IgD-negative memory B cell (primary cell): Measurements from ENCODE around the gene DPH3. TPM values are rescaled to one million over a fixed set of nuclear protein-coding genes. Genes with fewer than 3 reads are reported as not detected.

Experiments
- H3K27ac Mint-ChIP-seq, 3 donors: one replicate each; pipeline ENCODE4 v1.8.0; 2020 to 2022; ENCODE audit warnings: mild to moderate bottlenecking in 3 of 3, mixed read lengths in 3 of 3, moderate library complexity in 1 of 3
- H3K27me3 Mint-ChIP-seq: one replicate; pipeline ENCODE4 v1.8.0; 2021; ENCODE audit warnings: mixed read lengths
- H3K36me3 Mint-ChIP-seq: one replicate; pipeline ENCODE4 v1.8.0; 2020; ENCODE audit warnings: mild to moderate bottlenecking, mixed read lengths
- H3K4me1 Mint-ChIP-seq, 3 donors: one replicate each; pipeline ENCODE4 v1.8.0; 2020 to 2022; ENCODE audit warnings: mixed read lengths in 3 of 3, mild to moderate bottlenecking in 1 of 3
- H3K4me3 Mint-ChIP-seq, 4 donors: one replicate each; pipeline ENCODE4 v1.8.0; 2020 to 2022; ENCODE audit warnings: mild to moderate bottlenecking in 4 of 4, mixed read lengths in 4 of 4, moderate library complexity in 3 of 4
- H3K9me3 Mint-ChIP-seq, 3 donors: one replicate each; pipeline ENCODE4 v1.8.0; 2020 to 2021; ENCODE audit warnings: mixed read lengths in 3 of 3, mild to moderate bottlenecking in 1 of 3
- polyA plus RNA-seq: library from polyadenylated mRNA; unstranded; fragments of 300-500 nt; fragmentation: Illumina TruSeq; gene quantifications from one replicate; pipeline ENCODE4 v1.2.3, GENCODE V29; 2021

Gene DPH3
- polyA plus RNA-seq, 1 donor from 2014 or later: 22.7 TPM

DNA sequence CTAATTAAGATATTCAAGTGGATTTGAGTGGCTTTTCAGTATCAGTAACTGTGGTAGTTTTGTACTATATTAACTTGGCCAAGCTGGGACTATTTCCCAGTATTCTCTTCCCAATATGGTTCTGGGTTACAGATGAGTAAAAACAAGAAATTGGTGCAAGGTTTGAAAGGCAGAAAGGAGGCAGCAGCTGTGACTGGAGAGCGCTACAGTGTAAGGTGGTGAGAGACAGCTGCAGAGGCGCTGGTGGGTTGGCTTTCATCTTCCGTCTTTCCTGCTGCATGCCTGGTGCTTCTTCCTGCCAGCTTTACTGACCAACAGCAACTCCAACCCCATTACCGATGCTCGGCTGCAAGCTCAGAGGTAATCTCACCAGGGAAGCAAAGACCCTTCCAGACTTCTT is 9.8 kb downstream of the DPH3 start:
- Mint-ChIP-seq H3K4me1 (peaks cover 7 to 13% (median 11%) of the 10 kb centered on the region in 3 donors), H3K36me3 (peaks cover 2% of the 10 kb centered on the region), H3K9me3 (no peaks in the 10 kb centered on the region), H3K4me3 (no peak overlapping the region), H3K27ac (no peak overlapping the region), H3K27me3 (peaks cover 19% of the 10 kb centered on the region)

DNA sequence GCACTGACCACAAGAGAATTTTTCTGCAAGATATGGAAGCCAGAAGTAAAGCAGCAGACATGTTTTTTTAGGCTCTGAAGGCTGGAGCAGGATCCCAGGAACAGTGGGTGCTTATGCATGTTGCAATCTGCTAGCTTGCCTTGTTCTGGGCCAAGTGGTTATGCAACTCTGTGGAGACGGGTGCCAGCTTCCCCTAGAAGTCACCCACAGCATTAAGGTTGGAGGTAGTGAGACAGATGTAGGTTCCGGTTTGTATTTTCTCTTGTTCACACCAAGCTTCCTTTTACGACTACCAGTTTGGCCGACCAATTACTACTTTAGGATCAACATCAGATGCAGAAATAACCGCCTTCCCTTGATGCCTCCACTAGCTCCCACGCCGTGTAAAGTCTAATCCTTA is 11.1 kb downstream of the DPH3 start:
- H3K36me3 Mint-ChIP-seq: peaks cover 2% of the 10 kb centered on the region
- H3K27ac Mint-ChIP-seq: no peak overlapping the region
- H3K4me3 Mint-ChIP-seq: no peak overlapping the region
- H3K9me3 Mint-ChIP-seq: no peaks in the 10 kb centered on the region
- peaks cover 19% of the 10 kb centered on the region for H3K27me3 Mint-ChIP-seq
- H3K4me1 Mint-ChIP-seq: peaks cover 7 to 13% (median 11%) of the 10 kb centered on the region in 3 donors

DNA sequence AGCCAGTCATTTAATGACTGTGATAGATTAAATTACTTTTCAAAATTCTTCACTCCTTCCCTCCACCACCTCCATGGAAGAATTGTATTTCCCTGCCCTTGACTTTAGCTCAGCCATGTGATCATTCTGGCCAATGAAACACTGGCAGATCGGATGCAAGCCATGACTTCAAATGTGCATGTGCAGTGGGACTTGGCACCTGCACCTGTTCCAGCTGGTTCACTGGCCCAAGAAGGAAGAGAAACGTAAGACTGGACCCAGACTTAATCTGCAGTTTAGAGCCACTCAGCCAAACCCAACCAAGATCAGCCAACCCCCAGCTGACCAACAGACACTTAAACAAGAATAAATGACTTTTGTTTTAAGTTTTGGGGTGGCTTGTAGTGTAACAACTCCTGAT is 11.8 kb downstream of the DPH3 start:
- H3K27me3 Mint-ChIP-seq: peaks cover 24% of the 10 kb centered on the region
- peak overlapping the region in 2 of 4 donors; percentile 11 to 14 for H3K4me3 Mint-ChIP-seq
- H3K27ac Mint-ChIP-seq: no peak overlapping the region
- H3K36me3 Mint-ChIP-seq: peaks cover 2% of the 10 kb centered on the region
- H3K4me1 Mint-ChIP-seq: peaks cover 9 to 15% (median 11%) of the 10 kb centered on the region in 3 donors
- no peaks in the 10 kb centered on the region for H3K9me3 Mint-ChIP-seq

DNA sequence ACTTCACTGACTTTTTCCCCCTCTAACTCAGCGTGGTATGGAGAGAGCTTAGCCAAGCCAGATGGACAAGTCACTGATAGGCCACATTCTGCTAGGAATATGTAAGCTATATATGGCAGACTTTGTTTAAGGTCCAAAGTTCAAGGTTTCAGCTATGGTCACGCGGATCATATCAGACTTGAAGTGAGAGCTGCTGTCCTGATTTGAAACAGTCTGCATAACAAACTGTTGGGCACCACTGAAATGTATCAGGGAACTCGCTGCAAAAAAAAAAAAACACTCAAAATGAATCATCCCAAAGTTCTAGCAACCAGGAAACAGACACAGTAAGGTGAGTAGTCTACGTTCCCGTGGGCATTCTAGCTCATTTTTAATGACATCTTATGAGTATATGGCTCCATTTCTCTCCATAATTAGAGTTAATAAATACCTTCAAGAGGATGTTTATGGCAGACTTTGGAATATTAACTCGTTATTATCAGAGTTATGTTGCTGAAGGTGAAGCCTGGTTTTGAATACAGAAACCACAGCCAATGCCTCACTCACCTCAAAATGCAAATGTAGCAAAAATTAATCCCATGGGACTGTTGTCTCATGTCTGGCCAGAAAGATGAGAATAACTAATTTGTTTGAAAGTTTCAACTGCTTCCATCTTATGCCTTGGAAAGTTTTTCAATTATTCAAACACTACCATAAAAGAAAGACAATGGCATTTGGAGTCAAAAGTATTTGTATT is 12.3 kb downstream of the DPH3 start:
- H3K4me3 Mint-ChIP-seq: peak overlapping the region in 2 of 4 donors; percentile 11 to 14
- H3K36me3 Mint-ChIP-seq: peaks cover 2% of the 10 kb centered on the region
- peaks cover 28% of the 10 kb centered on the region for H3K27me3 Mint-ChIP-seq
- peaks cover 10 to 15% (median 11%) of the 10 kb centered on the region in 3 donors for H3K4me1 Mint-ChIP-seq
- no peaks in the 10 kb centered on the region for H3K9me3 Mint-ChIP-seq
- no peak overlapping the region for H3K27ac Mint-ChIP-seq

DNA sequence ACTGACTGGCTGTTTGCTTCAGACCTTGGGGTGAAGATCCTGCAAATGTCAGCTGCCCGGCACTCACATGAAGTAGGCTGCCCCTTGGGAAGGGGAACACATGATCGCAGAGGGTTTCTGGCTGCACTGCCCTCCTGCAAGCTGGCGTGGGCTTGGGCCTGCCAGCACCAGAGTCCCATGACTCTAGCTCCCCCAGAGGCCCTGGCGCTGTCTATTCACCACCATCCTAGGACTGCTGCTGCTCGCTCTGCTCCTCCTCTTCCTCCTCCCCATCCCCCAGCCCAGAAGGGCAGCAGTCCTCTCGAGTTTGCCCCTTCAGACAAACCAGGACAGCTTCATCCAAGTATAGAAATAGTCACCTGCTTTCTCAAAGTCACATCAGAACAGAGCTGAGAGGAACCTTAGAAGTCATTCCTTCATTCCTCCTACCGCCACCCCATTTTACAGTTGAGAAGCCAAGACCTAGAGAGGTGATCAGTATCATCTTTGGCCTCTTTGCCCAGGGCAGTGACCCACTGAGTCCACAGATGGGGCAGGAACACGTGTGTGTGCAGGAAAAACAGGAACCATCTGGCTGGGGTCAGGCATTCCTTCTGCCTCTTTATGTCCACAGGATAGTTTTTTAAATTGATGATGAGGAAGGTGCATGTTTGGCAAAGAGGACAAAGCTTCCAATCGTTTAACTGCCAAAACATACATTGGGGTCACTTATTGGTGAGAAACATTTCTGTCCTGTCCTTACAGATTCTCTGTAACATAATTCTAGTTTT is 13.2 kb downstream of the DPH3 start:
- Mint-ChIP-seq H3K27me3 (peaks cover 28% of the 10 kb centered on the region), H3K4me1 (peaks cover 10 to 19% (median 11%) of the 10 kb centered on the region in 3 donors), H3K9me3 (no peaks in the 10 kb centered on the region), H3K4me3 (no peak overlapping the region), H3K27ac (no peak overlapping the region), H3K36me3 (peaks cover 2% of the 10 kb centered on the region)

DNA sequence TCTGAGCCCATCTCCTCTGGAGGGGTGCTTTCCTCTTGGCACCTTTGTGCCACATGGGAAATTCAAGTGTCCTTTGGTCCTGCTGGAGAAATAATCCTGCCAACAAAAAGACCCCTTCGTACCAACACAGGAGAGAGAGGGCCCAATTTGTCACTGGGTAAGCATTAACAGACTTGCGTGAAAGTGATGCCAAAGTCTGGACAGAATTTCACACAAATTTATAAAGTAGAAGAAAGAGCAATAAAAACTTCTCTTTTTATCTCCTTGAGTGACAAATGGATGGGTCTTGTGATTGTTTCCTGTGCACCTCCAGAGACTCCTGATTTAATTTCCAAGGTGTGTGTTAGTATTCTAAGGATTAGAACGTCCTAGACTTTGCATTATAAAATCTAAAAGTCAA is 14.9 kb downstream of the DPH3 start:
- H3K4me1 Mint-ChIP-seq: peaks cover 10 to 20% (median 11%) of the 10 kb centered on the region in 3 donors
- no peaks in the 10 kb centered on the region for H3K9me3 Mint-ChIP-seq
- H3K27me3 Mint-ChIP-seq: peaks cover 28% of the 10 kb centered on the region
- H3K27ac Mint-ChIP-seq: no peak overlapping the region
- H3K4me3 Mint-ChIP-seq: no peak overlapping the region
- peaks cover 2% of the 10 kb centered on the region for H3K36me3 Mint-ChIP-seq

DNA sequence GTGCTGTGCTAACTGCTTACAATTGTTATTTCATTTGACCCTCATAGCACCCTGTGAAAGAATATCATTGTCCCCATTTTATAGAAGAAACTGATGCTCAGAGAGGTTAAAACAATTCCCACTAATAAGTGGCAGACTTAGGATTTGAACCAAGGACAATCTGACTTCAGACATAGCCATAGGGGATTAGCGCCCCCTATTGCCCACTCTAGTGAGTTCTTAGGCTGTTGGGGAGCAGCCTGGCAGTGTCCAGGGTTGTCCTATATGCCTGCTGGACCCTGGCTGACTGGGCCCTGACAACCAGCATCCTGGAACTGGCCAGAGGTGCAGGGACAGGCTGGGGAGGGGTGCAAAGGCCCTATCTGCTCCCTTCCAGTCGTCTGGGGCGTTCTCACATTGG is 15.4 kb downstream of the DPH3 start:
- peaks cover 10 to 20% (median 11%) of the 10 kb centered on the region in 3 donors for H3K4me1 Mint-ChIP-seq
- H3K36me3 Mint-ChIP-seq: peaks cover under 1% of the 10 kb centered on the region
- H3K27ac Mint-ChIP-seq: no peak overlapping the region
- H3K4me3 Mint-ChIP-seq: no peak overlapping the region
- peaks cover 28% of the 10 kb centered on the region for H3K27me3 Mint-ChIP-seq
- H3K9me3 Mint-ChIP-seq: no peaks in the 10 kb centered on the region

DNA sequence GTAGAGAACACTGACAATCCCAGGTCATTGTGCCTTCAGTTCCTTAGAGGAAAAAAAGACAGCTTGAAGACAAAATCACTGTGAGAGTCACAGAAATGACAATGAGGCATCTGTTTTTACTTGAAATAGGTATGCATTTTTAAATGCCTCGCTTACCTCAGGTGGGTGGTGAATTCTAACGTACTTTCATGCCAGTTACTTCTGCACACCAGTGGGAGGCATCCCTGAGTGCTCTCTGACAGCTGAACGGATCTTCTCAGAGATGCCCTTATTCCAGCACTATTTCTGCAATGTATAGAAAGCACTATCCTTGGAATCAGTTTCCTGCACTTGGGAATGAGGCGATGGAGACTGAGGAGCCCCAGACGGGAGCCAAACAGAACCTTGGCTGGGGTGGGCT is 16.2 kb downstream of the DPH3 start:
- H3K9me3 Mint-ChIP-seq: no peaks in the 10 kb centered on the region
- H3K4me3 Mint-ChIP-seq: peak overlapping the region in 1 of 4 donors; percentile 61
- H3K27ac Mint-ChIP-seq: no peak overlapping the region
- H3K4me1 Mint-ChIP-seq: peaks cover 10 to 20% (median 11%) of the 10 kb centered on the region in 3 donors
- H3K27me3 Mint-ChIP-seq: peaks cover 29% of the 10 kb centered on the region
- no peaks in the 10 kb centered on the region for H3K36me3 Mint-ChIP-seq

DNA sequence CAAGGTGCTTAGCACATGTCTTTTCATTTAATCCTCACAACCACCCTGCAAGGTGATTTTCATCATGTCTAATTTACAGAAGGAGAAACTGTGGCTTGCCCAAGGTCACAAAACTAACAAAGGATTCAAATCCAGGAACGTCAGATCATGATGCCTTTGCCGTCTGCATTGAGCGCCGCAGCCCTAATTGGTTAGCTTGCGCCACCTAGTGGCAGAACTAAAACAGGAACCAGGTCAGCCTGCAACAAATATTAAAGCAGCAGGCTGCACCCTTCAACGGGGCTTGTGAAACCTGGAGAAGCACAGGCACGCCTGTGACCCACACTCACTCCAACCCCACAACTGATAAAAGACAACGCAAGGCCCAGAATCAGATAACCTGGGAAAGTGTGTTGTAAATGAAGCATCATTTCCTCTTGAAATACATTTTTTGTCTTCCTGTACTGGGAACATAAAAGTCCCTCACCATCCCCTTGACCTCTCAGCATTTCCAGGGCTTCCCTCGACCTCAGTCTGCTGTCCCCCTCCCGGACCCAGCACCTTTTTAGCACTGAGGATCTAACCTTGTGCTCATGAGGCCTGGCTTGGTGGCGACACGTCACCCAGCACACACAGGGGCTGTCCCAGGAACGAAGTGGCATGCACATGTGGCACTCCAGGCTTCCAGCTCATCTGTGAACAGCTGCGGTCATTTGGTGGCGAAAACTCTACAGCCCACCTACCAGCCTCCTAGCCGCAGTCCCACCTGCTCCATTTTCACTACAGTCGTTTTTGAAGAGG is 17.3 kb downstream of the DPH3 start:
- peaks cover 22% of the 10 kb centered on the region for H3K27me3 Mint-ChIP-seq
- H3K4me3 Mint-ChIP-seq: peak overlapping the region in 3 of 4 donors; percentile 13 to 61 (median 27)
- H3K4me1 Mint-ChIP-seq: peaks cover 4 to 14% (median 5%) of the 10 kb centered on the region in 3 donors
- peak overlapping the region in 1 of 3 donors; percentile 28 for H3K27ac Mint-ChIP-seq
- H3K9me3 Mint-ChIP-seq: no peaks in the 10 kb centered on the region
- H3K36me3 Mint-ChIP-seq: no peaks in the 10 kb centered on the region

DNA sequence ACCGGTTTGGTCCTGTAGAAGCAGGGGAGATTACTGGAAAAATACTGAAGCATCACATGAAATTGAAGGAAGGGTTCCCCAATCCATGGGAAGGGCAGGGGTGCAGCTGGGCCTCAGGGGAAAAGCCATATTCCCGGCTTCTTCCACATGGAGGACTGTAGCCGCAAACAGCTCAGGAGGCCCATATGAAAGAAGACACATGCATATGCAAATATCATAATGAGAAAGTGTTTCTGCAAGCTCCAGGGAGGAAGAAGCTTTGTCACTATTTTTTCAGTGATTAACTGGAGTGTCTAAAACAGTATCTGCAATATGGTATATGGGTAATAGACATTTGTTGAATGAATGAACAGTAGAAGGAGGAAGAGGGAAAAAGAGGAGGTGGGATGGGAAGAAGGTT is 19.1 kb downstream of the DPH3 start:
- Mint-ChIP-seq H3K4me1 (peaks cover 0 to 7% (median 3%) of the 10 kb centered on the region in 3 donors), H3K27ac (no peak overlapping the region), H3K9me3 (no peaks in the 10 kb centered on the region), H3K36me3 (no peaks in the 10 kb centered on the region), H3K27me3 (peaks cover 14% of the 10 kb centered on the region), H3K4me3 (no peak overlapping the region)

DNA sequence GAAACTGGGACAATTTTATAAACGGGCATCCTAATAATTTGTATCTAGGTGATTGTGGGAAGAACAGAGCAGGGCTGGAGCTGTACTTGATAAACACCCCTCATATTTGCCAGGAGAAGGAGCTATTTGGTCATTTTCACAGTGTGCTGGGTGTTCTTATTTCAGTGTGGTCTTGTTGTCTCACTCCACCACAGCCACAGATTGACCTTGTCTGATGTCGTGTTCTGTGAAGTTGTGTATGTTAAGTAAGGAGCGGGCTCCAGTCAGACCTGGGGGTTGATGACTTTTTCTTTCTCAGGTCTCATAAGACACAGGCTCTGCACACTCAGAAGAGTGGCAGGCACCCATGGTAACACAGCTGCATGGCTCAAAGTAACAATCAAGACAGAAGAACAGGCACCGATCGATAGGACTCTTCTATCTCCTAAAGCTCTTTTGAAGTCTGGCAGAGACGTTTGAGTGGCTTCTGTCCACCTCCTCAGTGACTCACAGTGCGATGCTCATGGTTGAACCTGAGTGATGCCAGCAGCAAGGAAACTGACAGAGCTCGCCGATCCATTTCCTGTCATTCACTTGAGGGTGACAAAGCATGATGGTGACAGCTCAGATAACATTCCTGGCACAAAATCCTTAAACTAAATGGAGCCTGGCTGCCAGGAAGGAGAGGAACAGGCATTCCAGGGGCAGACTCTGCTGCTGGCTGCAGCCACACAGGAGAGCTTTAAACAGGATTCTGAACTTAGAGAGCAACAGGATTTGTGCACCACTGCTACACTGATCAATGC is 20.8 kb downstream of the DPH3 start:
- Mint-ChIP-seq H3K36me3 (no peaks in the 10 kb centered on the region), H3K9me3 (no peaks in the 10 kb centered on the region), H3K4me1 (peaks cover 0 to 7% (median 3%) of the 10 kb centered on the region in 3 donors), H3K4me3 (no peak overlapping the region), H3K27ac (no peak overlapping the region), H3K27me3 (peaks cover 14% of the 10 kb centered on the region)

DNA sequence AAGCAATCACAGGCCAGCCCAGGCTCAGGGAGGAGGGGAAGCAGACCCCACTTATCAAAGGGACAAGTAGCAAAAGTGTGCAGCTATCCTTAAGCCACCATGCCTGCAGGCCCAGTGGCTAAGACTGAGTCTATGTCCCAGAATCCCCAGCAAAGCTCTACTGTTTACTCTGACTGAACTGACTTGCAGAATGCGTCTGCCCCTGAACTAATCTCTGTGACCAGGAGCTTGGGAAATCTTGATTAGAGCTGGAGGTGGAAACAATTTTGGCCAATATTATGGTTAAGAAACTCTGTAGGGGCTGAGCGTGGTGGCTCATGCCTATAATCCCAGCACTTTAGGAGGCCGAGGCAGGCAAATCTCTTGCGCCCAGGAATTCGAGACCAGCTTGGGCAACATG is 22.6 kb downstream of the DPH3 start:
- no peaks in the 10 kb centered on the region for H3K9me3 Mint-ChIP-seq
- peaks cover 0 to 3% (median 0%) of the 10 kb centered on the region in 3 donors for H3K4me1 Mint-ChIP-seq
- no peak overlapping the region for H3K27ac Mint-ChIP-seq
- no peak overlapping the region for H3K4me3 Mint-ChIP-seq
- H3K27me3 Mint-ChIP-seq: peaks cover 6% of the 10 kb centered on the region
- H3K36me3 Mint-ChIP-seq: no peaks in the 10 kb centered on the region

DNA sequence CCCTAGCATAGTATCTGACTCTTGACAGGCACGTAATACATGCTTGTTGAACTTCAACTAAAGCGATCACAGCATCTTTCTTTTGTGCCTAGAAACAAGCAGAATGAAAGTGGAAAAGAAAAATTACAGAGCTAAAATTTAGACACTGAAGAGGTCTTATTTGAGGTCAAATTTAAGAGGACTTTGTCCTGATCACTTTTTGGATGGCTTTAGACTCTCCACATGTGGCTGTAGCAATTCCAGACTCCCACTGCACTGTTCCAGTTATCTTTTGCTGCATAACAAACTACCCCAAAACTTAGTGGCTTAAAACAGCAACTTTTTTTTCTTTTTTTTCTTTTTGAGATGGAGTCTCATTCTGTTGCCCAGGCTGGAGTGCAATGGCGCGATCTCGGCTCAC is 23.5 kb downstream of the DPH3 start:
- H3K4me3 Mint-ChIP-seq: no peak overlapping the region
- H3K4me1 Mint-ChIP-seq: peaks cover 0 to 2% (median 0%) of the 10 kb centered on the region in 3 donors
- H3K9me3 Mint-ChIP-seq: no peaks in the 10 kb centered on the region
- H3K27me3 Mint-ChIP-seq: peaks cover 6% of the 10 kb centered on the region
- H3K27ac Mint-ChIP-seq: no peak overlapping the region
- no peaks in the 10 kb centered on the region for H3K36me3 Mint-ChIP-seq

DNA sequence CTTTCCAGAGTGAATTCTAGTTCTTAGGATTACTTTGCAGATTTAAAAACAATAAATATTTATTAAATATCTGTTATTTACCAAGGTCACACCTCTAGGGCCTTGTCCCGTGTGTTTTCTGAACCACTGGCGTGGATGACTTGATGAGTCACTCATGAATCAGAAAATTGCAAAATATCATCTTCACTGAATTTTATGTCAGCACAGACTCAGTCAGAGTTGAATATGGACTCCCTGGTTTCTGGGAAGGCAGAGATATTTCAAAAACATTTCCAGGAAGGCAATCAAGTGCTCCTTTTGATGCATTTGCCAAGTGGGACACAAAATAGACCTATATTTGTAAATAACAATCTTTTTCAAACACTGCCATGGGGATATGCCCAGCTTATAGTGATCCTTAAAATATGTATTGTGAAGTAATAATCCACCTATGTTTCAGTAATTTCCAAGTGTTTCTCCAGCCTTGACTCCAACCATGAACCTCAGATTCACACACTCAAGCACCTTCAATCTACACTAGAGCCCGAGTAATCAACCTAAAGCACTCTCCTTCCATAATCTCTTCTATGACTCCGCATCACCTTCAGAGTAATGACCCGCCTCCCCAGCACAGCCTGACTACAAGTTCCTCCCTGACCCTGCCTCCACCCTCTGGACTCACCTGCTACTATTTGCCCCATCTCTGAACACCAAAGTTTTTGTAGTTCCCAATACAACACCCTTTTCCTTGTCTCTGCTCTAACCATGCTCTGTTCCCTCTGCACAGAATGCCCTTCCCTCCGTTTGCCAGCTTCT is 24.3 kb downstream of the DPH3 start:
- no peak overlapping the region for H3K27ac Mint-ChIP-seq
- peaks cover 0 to under 1% (median 0%) of the 10 kb centered on the region in 3 donors for H3K9me3 Mint-ChIP-seq
- H3K4me3 Mint-ChIP-seq: no peak overlapping the region
- peaks cover 6% of the 10 kb centered on the region for H3K27me3 Mint-ChIP-seq
- H3K4me1 Mint-ChIP-seq: no peaks in the 10 kb centered on the region
- H3K36me3 Mint-ChIP-seq: no peaks in the 10 kb centered on the region
